HL-60/S4 treated with retinoic acid at 250 ng/mL for 4 days and 3 days (cell line): ENCODE measurements around the gene AGXT.

ENCODE experiments used
- in situ Hi-C: fragments of 300-500 bp; cut with MboI; formaldehyde crosslinking; loops from 2 replicates; pipeline ENCODE4 v1.7.0; 2022; ENCODE audit warnings: low sequenced_read_pairs

The AGXT gene

GRCh38 chr2:240868286-240869108, at the start of gene AGXT:
AGXT (plus strand) TSS chr2:240868824; CDS start chr2:240868866, 42 bp downstream.
- in situ Hi-C loops = no loop called here

GRCh38 chr2:240819126-240819857, 49.3 kb upstream of the AGXT start:
- in situ Hi-C loops = no loop called here

- in situ Hi-C loops = no loop called here
These were observed 48.6 kb upstream of the AGXT start, which contains the start of gene KIF1A for GRCh38 chr2:240819858-240820606. KIF1A (minus strand) TSS chr2:240820219; CDS start chr2:240797752, 22,467 bp downstream.

DNA sequence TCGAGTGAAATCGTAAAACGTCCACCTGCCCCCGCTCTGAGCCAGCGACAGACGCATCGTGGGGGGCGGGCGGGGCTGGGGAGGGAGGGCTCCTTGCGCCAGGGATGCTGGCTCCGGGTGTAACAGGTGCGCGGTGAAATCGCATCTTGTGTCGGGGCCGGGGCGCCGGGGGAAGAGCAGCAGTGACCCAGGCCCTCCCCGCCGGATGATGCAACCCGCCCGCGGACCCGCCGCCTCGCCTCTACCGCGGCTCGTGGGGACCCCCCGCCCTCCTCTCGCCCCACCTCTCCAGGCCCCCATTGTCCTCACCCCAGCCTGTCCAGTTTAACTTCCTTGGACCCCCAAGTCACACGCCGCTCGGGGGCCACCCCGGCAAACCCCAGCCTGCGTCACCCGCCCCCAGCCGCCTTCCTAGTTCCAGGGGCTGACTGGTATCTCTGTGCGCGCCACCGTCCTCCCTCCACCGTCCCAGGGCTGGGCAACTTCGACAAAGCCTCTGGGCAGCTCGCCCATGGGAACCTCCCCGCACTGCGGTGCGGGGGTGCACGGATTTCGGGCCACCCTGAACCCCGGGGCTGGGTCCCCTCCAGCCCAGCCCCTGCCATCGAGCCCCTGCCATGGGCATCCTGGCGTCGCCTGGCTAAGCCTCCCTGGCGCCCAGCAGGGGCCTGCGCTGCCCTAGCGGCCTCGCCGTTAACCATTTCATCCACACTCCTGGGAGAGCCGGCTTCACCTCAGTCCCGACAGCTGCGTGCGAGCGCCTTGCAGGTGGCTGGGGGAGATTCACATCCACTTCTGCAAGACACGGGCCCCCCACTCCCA, 47.8 kb upstream of the AGXT start:
- in situ Hi-C loops = no loop called here

DNA sequence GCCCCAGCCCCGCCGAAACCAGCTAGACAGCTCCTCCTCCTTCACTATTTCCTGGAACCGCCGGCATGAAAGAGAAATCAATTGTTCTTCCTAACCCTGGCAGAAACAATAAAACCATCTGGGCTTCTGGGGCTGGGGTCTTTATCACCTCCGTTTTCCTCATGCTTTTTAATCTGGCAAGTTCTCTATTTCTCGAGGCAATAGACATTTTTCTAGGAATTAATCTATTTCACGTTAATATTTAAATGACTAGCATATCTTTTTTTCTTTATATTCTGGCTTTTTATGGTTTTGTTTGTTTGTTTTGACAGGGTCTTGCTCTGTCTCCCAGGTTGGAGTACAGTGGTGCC, 47.2 kb upstream of the AGXT start:
- in situ Hi-C loops = no loop called here

DNA sequence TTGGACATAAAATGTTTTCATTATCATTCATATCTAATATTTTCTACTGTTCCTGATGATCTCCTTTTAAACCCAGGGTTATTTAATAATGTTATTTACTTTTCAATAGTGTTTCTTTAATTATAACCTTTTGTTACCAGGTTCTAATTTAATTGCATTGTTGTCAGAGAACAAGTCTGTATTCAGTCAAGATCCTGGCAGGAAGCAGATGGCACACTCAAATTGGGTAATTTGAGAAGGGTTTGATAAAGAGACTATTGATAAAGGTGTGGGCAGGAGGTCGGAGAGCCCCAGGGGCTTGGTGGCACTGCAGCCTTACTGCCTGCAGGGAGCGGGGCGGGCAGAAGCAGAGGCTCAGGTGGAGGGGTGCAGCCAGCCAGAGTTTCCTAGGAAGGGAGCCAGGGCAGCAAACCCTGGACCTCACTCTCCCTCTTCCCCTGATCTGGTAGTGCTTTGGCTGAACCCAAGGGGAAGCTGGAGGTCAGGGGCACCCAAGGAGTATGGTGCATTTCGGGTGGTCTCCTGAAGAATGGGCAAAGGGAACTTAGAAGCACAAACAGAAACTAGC, 46.3 kb upstream of the AGXT start:
- in situ Hi-C loops = no loop called here

GRCh38 chr2:240823449-240824336, 44.9 kb upstream of the AGXT start:
- in situ Hi-C loops = no loop called here

- in situ Hi-C loops = no loop called here
These were observed 43.1 kb upstream of the AGXT start for GRCh38 chr2:240825476-240825875.

- in situ Hi-C loops = no loop called here
These were observed 36.9 kb upstream of the AGXT start for GRCh38 chr2:240831594-240832204.

GRCh38 chr2:240832205-240832727, 36.4 kb upstream of the AGXT start:
- in situ Hi-C loops = no loop called here

GRCh38 chr2:240832921-240833494, 35.6 kb upstream of the AGXT start:
- in situ Hi-C loops = no loop called here

GRCh38 chr2:240833724-240834285, 34.8 kb upstream of the AGXT start:
- in situ Hi-C loops = no loop called here

- in situ Hi-C loops = no loop called here
These were observed 34.1 kb upstream of the AGXT start for GRCh38 chr2:240834377-240834975.

DNA sequence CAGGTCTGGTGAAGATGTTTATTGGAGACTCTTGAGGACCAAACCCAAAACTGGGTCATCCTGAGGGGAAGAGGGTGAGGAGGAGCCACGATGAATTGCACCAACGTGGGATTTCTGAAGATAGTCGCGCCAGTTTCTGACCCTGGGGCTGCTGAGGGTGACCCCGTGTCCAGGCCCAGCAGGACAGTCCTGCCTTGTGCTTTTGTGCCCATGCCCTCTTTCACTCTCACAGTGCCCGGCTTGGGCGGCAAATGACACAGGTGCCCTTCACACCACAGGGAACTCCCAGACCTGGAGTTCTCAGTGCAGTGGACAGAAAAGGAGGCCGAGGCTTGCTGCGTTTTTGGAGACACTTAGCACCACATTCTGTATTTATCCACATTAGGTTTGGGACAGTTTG, 33.1 kb upstream of the AGXT start:
- in situ Hi-C loops = no loop called here

DNA sequence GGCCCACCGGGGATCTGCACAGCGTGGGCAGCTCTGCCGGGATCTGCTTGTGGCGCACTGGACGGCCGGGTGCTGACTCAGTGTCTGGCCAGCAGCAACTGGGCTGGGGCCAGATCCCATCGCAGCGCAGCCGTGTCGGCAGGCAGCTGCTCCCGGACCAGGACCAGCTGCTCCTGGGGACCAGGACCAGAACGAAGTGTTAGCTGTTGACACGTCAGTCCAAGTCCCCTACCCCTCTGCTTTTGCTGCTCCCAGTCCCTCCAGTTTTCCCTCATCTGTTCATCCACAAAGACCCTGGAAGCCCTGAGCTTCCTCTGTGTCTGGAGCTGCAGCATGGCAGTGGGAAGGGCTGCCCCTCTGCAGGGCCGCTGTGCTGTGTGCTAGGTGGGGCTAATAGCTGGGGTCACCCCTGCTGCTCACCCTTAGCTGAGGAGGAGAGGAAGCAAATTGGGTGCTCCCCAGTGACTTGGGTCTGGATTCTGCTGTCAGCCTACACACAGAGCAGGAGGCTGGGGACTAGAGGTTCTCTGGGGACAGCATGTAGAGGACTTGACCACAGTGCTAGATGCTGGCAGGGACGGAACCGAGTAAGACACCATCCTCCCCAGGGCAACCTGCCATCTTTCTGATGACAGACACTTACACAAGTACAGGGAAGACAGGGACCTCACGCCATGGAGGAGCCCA, 31.7 kb upstream of the AGXT start:
- in situ Hi-C loops = no loop called here

DNA sequence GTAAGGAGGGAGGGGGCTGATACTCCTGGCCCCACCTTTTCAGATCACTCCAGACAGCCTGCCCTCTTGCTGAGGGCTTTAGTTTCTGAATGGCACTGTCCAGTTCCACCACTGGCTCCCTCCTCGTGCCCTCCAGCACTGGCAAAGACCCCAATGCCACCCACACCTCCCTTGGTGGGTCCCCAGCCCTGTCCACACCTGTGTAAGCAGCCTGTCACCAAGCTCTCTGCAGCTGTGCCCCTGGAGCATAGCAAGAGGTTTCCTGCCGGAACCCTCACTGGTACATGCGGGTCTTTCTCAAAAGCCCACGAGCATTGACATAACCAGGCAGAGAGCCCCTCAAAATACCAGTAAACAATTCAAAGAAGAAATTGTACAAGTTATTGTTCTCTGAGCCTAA, 31.0 kb upstream of the AGXT start:
- in situ Hi-C loops = no loop called here
